Neutrophil (primary cell): ENCODE data around the gene TRIM2.
"Not testable (repeated sequence)": the region's sequence is repeated elsewhere in the genome, so short reads cannot be mapped to it uniquely, and the experiment has no call there.

Experiments used
- H3K27ac ChIP-seq: fragments of 200-600 bp; sonication (generic); 2 replicates; pipeline ENCODE4 v1.5.1; 2016; ENCODE audit warnings: mild to moderate bottlenecking, moderate library complexity
- H3K27me3 ChIP-seq: fragments of 200-600 bp; sonication (generic); 2 replicates; pipeline ENCODE4 v1.6.0; 2016; ENCODE audit warnings: mild to moderate bottlenecking
- H3K36me3 ChIP-seq: fragments of 200-600 bp; sonication (generic); 2 replicates; pipeline ENCODE4 v1.5.1; 2017
- H3K4me1 ChIP-seq, 2 experiments: fragments of 200-600 bp in 1 of 2; sonication (generic) in 1 of 2; 1 replicate in 1 of 2; 2 replicates in 1 of 2; pipeline versions ENCODE4 v1.5.1 to v1.6.1; 2013 to 2016; ENCODE audit warnings: low read depth in 1 of 2, low read length in 1 of 2, mild to moderate bottlenecking in 1 of 2, moderate library complexity in 1 of 2; ENCODE audit not compliant: control insufficient read depth in 1 of 2, insufficient read depth in 1 of 2
- H3K4me3 ChIP-seq, 2 experiments: fragments of 200-600 bp in 1 of 2; sonication (generic) in 1 of 2; 1 replicate in 1 of 2; 2 replicates in 1 of 2; pipeline ENCODE4 v1.5.1; 2013 to 2016; ENCODE audit warnings: low read depth in 1 of 2, low read length in 1 of 2, mild to moderate bottlenecking in 1 of 2, moderate library complexity in 1 of 2
- H3K9me3 ChIP-seq: fragments of 200-600 bp; sonication (generic); 2 replicates; pipeline ENCODE4 v1.5.1; 2016
- CTCF ChIP-seq: fragments of 200-600 bp; sonication (generic); IDR thresholded peaks from 2 replicates; pipeline ENCODE4 v1.5.1; 2016; ENCODE audit warnings: antibody characterized with exemption

Gene TRIM2

GRCh38 chr4:153191795-153192363, 12.4 kb upstream of the TRIM2 start:
- Histone ChIP-seq H3K9me3 (no peaks in the 10 kb centered on the region), H3K4me1 (no peaks in the 10 kb centered on the region), H3K4me3 (no peak overlapping the region), H3K27me3 (no peaks in the 10 kb centered on the region), H3K36me3 (no peaks in the 10 kb centered on the region), H3K27ac (no peak overlapping the region)
- no peak for TF ChIP-seq CTCF

GRCh38 chr4:153197301-153197700, 6.9 kb upstream of the TRIM2 start:
- H3K27me3 ChIP-seq = no peaks in the 10 kb centered on the region
- H3K4me3 ChIP-seq = no peak overlapping the region
- H3K9me3 ChIP-seq = no peaks in the 10 kb centered on the region
- no peaks in the 10 kb centered on the region for H3K36me3 ChIP-seq
- TF ChIP-seq CTCF = no peak
- no peaks in the 10 kb centered on the region for H3K4me1 ChIP-seq
- H3K27ac ChIP-seq = no peak overlapping the region

- H3K36me3 ChIP-seq = no peaks in the 10 kb centered on the region
- no peaks in the 10 kb centered on the region for H3K9me3 ChIP-seq
- H3K4me1 ChIP-seq = no peaks in the 10 kb centered on the region
- no peak for TF ChIP-seq CTCF
- H3K27ac ChIP-seq = no peak overlapping the region
- no peaks in the 10 kb centered on the region for H3K27me3 ChIP-seq
- H3K4me3 ChIP-seq = no peak overlapping the region
These were observed 5.5 kb upstream of the TRIM2 start for GRCh38 chr4:153198719-153199118.

- H3K9me3 ChIP-seq, H3K4me3 ChIP-seq, H3K36me3 ChIP-seq, H3K27ac ChIP-seq, H3K27me3 ChIP-seq, H3K4me1 ChIP-seq: not testable (repeated sequence)
These were observed 497 bp upstream of the TRIM2 start for GRCh38 chr4:153203746-153204145.

GRCh38 chr4:153204728-153205648, 745 bp downstream of the TRIM2 start:
- no peaks in the 10 kb centered on the region for H3K27me3 ChIP-seq
- no peak overlapping the region for H3K4me3 ChIP-seq
- no peaks in the 10 kb centered on the region for H3K9me3 ChIP-seq
- no peaks in the 10 kb centered on the region for H3K36me3 ChIP-seq
- no peak for TF ChIP-seq CTCF
- H3K4me1 ChIP-seq = no peaks in the 10 kb centered on the region
- H3K27ac ChIP-seq = no peak overlapping the region

GRCh38 chr4:153205757-153206156, 1.5 kb downstream of the TRIM2 start:
- H3K36me3 ChIP-seq = no peaks in the 10 kb centered on the region
- H3K27ac ChIP-seq = no peak overlapping the region
- no peaks in the 10 kb centered on the region for H3K4me1 ChIP-seq
- H3K9me3 ChIP-seq = no peaks in the 10 kb centered on the region
- TF ChIP-seq CTCF = no peak
- H3K4me3 ChIP-seq = no peak overlapping the region
- no peaks in the 10 kb centered on the region for H3K27me3 ChIP-seq
